HL-60/S4 (cell line): ENCODE results near the gene TINAGL1.
"Not testable (repeated sequence)": the region's sequence is repeated elsewhere in the genome, so short reads cannot be mapped to it uniquely, and the experiment has no call there.

Experiments
- in situ Hi-C: fragments of 300-500 bp; cut with MboI; formaldehyde crosslinking; loops from 2 replicates; pipeline ENCODE4 v1.14.3; 2022; ENCODE audit warnings: low sequenced_read_pairs

TINAGL1 gene

DNA sequence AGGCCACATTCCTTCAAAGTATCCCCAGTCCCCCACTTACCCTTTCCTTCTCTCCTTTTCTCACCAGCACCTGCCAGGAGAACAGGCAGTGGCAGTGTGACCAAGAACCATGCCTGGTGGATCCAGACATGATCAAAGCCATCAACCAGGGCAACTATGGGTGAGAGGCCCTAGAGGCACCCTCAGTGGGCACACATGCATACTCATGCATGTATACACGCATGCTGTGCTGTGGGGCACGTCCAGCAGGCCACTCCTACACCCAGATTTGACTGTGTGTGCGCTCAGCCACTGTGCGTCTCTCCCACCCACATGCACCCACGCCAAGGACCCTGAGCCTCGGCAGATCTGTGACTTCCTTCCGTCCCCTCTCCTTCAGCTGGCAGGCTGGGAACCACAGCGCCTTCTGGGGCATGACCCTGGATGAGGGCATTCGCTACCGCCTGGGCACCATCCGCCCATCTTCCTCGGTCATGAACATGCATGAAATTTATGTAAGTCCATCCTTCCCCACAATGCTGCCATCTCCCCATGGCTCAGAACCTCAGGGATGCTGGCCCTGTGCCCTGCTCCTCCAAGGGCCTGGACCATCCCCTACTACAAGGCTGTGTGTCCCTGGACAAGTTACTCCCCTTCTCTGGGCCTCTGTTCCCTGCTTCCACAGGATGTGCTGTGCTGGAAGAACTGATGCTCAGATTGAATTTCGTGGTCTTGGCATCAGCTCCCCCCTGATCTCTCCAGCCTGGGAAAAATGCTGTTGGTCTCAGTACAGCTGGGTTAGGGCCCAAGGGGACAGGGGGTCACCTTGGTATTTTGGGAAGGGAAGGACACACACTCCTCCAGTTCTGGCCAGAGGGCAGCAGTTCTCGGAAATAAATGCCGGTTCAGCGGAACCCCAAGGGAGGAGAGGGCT, 7.0 kb downstream of the TINAGL1 start:
- in situ Hi-C loops: no loop called here

DNA sequence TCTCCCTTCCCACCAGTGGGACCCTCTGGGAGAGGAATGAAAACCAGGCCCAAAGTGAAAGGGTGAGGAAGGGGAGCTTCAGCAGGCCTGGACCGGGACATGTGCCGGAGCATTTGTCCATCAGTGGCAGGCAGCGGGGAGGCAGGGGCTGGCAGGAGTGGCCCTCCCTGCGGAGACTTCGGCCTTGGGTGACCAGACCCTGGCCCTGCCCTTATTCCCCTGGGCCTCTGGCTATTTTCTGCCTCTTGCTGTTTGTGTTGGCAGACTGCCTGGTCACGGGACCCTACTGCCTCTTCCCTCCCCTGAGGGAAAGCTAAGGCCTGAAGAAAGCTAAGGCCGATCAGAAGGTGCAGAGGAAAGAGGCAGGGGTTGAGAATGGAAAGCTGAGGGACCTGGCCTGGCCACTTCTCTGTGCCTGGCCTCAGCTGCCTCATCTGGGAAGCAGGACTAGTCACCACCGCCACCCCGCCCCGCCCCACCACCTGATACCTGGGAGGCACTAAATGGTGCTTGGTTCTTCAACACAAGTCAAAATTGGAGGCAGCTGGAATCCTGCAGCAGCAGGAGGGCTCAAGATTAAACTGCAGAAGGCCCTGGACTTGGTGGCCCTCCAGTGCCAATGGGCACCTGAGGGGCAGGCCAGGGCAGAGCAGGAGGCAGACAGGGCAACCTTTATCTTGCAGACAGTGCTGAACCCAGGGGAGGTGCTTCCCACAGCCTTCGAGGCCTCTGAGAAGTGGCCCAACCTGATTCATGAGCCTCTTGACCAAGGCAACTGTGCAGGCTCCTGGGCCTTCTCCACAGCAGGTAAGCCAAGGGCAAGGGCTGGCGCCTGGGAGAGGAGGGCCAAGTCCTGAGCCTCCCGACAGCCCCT, 7.9 kb downstream of the TINAGL1 start:
- in situ Hi-C loops: no loop called here

DNA sequence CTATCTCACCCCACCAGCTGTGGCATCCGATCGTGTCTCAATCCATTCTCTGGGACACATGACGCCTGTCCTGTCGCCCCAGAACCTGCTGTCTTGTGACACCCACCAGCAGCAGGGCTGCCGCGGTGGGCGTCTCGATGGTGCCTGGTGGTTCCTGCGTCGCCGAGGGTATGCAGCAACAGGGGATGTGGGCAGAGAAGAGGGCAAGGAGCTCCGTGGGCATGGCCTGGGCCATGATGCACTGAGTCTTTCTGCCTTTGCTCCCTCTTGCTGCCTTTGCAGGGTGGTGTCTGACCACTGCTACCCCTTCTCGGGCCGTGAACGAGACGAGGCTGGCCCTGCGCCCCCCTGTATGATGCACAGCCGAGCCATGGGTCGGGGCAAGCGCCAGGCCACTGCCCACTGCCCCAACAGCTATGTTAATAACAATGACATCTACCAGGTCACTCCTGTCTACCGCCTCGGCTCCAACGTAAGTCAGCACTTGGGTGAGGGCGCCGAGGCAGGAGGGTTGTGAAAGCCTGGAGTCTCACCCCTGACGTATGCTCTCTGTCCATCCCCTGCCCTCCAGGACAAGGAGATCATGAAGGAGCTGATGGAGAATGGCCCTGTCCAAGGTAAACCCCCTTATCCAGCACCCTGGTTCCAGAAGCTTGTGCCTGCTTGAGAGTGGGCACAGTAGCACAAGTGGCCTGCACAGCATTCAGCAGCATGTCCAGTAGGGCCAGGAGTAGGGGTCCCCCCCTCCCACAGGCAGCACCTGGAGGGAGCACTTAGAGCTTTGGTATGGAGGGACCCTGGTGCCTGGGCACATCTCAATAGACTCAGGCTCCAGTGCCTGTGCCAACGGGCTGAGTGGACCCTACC, 8.8 kb downstream of the TINAGL1 start:
- in situ Hi-C loops: no loop called here

GRCh38 chr1:31585736-31586365, 9.5 kb downstream of the TINAGL1 start:
- in situ Hi-C loops: no loop called here

- in situ Hi-C loops: no loop called here
These were observed 10.3 kb downstream of the TINAGL1 start for GRCh38 chr1:31586376-31587327.

DNA sequence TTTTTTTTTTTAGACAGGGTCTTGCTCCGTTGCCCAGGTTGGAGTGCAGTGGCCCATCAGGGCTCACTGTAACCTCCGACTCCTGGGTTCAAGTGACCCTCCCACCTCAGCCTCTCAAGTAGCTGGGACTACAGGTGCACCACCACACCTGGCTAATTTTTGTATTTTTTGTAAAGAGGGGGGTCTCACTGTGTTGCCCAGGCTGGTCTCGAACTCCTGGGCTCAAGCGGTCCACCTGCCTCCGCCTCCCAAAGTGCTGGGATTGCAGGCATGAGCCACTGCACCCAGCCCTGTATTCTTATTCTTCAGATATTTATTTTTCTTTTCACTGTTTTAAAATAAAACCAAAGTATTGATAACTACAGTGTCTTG, 11.0 kb downstream of the TINAGL1 start:
- in situ Hi-C loops: not testable (repeated sequence)

- in situ Hi-C loops: no loop called here
These were observed 11.6 kb downstream of the TINAGL1 start for GRCh38 chr1:31587720-31588423.

DNA sequence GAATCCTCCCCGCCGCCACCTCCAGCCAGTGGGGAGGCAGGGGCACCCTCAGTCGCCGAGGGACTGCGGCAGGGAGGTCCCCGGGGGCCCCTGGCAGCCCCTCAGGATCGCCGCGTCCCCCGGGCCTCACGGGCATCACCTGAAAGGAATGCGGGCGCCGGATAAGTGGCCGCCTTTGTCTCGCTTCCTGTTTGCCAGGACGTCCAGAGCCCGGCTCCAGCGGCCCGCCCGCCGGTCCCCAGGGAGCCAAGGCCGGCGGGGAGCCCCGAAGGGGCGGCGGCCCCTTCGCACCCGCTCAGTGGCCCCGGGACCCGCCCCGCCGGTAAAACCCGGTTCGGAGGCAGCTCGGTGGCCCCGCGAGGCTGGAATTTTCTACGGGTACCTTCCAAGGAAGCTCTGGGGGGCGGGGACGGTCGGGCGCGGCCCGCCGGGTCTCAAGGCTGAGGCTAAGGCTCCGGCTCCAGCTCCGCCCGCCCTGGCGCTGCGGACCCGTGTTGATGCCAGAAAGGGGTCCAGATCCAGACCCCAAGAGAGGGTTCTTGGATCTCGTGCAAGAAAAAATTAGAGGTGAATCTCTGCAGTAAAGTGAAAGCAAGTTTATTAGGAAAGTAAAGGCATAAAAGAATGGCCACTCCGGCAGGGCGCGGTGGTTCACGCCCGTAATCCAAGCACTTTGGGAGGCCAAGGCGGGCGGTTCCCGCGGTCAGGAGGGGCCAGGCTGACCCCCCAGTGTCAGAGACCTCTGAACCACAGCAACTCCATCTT, 12.6 kb downstream of the TINAGL1 start:
- in situ Hi-C loops: no loop called here

GRCh38 chr1:31591425-31592093, 15.2 kb downstream of the TINAGL1 start:
- in situ Hi-C loops: no loop called here

DNA sequence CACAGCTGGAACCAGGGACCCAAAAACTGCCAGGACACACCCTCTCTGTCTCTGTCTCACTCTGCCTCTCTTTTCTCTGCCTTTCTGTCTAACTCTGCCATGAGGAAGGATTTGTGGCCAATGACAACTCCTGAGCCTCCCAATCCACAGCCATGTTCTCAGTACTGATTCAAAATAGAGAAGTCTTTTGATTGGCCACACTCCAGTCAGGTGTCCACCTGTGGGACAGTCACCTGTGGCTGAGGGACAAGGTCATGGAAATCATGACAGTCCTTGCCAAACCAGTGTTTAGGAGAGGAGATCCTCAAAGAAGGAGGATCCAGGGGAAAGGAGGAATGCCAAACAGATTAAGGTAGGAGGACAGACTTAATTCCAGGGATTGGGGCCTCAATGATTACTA, 15.8 kb downstream of the TINAGL1 start:
- in situ Hi-C loops: no loop called here

GRCh38 chr1:31593136-31593665, 16.9 kb downstream of the TINAGL1 start:
- in situ Hi-C loops: no loop called here

GRCh38 chr1:31593770-31594632, 17.7 kb downstream of the TINAGL1 start:
- in situ Hi-C loops: no loop called here

DNA sequence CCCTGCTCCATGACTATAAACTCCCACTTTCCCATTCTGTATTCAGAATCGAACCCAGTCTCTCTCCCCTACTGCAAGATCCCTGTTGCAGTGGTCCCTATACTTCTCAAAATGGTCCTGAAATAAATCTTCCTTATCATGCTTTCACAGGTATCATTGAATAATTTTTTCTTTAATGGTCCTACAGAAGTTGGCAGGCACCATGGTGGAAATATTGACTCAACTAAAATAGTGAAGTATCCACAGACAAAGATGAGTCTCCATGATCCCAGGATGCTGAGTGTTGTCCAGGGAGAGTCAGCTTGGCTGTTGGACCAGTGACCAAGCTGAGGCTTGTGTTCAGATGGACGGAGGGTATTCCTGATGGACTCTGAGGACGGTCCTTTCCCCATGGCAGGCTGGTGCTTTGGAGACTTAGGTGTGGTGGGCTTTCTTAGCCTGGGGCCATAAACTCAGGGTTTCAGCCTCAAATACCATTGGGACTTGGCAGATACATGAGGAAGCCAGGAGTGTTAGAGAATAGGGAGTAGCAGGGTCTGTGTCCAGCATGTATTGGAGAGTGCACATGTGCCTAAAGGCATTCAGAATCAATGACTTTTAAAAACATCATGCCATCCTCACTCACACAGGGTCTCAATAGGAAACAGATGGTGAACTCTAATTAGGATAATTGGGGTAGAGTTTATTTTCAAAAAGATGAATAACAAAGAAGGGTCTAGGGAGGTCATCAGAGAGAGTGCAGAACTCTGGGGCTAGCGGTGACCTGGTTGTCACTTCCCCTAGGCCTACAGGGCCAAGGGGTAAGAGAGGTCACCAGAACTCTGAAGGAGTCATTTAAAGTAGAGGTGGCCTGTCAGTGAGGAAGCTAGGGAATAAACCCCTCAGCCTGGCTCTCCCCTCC, 19.8 kb downstream of the TINAGL1 start:
- in situ Hi-C loops: no loop called here

DNA sequence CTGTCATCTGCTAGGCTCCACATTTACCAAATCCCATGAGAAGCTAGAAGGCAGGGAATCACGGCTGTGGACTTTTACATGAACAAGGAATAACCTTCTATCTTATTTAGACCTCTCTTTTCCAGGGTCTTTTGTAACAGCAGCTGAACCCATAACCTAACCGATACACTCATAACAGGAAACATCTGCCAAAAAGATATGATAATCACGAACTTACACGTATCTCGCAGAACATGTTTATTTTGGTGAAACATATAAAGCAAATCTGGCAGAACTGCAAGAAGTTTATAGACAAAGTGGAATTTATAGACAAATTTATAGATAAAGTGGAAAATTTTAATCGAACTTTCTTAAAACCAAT, 20.4 kb downstream of the TINAGL1 start:
- in situ Hi-C loops: no loop called here

GRCh38 chr1:31598980-31599379, 22.7 kb downstream of the TINAGL1 start:
- in situ Hi-C loops: no loop called here
